Hindlimb muscle (tissue), 1 donor: ENCODE measurements around the gene GFOD2. TPM values are rescaled to one million over a fixed set of nuclear protein-coding genes. Genes with fewer than 3 reads are reported as not detected.
"Not testable (repeated sequence)": the region's sequence is repeated elsewhere in the genome, so short reads cannot be mapped to it uniquely, and the experiment has no call there.

Experiments
- DNase-seq: peaks from one replicate; pipeline ENCODE4 v3.0.0-alpha.2; 2013
- polyA plus RNA-seq: library from polyadenylated mRNA; unstranded; fragments of 120-200 nt; gene quantifications from one replicate; pipeline ENCODE4 v1.2.1, GENCODE V29; 2013; ENCODE audit not compliant: insufficient read length

GFOD2 gene
- polyA plus RNA-seq, 1 donor, result 15.8 TPM

GRCh38 chr16:67702130-67702529 is 17.0 kb downstream of the GFOD2 start:
- no peak for DNase-seq

GRCh38 chr16:67701420-67701819 is 17.7 kb downstream of the GFOD2 start:
- no peak for DNase-seq

- DNase-seq, result no peak
Measured at GRCh38 chr16:67699265-67699664, 19.9 kb downstream of the GFOD2 start.

GRCh38 chr16:67697422-67698185 is 21.5 kb downstream of the GFOD2 start:
- DNase-seq, result no peak

- DNase-seq, result no peak
Measured at GRCh38 chr16:67694611-67695010, 24.5 kb downstream of the GFOD2 start.

DNA sequence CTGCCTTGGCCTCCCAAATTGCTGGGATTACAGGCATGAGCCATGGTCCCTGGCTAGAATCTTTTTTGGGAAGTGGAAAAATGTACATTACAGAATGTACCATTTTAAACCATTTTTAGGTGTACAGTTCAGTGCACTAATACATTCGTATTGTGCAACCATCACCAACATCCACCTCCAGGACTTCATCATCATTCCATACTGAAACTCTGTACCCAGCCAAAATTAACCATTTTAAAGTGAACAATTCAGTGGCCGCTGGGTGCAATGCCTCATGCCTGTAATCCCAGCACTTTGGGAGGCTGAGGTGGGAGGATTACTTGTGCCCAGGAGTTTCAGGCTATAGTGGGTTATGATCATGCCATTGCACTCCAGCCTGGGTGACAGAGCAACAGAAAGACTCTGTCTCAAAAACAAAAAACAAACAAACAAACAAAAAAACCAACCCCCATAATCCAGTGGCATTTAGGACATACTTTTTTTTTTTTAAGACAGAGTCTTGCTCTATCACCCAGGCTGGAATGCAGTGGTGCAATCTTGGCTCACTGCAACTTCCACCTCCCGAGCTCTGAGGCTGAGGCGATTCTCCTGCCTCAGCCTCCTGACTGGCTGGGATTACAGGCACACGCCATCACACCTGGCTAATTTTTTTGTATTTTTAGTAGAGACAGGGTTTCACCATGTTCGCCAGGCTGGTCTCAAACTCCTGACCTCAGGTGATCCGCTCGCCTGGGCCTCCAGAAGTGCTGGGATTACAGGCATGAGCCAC is 25.4 kb downstream of the GFOD2 start:
- not testable (repeated sequence) for DNase-seq

DNA sequence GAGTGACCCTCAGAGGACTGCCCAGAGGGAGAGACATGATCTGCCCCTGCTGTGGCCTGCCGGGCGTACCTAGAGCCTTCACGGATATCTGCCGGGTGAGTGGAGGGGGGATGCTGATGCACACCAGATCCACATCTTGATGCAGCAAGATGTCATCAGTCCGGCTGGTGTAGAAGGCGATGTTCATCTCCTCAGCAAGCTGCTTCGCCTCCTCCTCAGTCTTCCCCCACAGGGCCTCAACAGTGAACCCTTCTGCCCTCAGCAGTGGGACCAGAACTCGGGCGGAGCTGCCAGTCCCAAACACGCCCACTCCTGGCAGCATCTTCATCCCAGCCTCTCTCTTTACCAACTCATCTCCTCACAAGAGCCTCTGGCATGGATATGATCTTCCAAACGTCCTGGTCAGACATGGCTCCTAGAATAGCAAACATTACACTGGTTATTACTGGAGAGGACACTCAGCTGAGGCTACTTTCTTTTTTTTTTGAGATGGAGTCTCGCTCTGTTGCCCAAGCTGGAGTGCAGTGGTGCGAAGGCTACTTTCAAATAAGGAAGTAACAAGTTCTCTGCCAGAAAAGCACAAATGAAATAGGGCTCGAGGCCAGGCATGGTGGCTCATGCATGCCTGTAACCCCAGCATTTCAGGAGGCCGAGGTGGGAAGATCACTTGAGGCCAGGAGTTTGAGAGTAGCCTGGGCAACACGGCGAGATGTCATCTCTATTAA is 33.6 kb downstream of the GFOD2 start:
- DNase-seq, result no peak

DNA sequence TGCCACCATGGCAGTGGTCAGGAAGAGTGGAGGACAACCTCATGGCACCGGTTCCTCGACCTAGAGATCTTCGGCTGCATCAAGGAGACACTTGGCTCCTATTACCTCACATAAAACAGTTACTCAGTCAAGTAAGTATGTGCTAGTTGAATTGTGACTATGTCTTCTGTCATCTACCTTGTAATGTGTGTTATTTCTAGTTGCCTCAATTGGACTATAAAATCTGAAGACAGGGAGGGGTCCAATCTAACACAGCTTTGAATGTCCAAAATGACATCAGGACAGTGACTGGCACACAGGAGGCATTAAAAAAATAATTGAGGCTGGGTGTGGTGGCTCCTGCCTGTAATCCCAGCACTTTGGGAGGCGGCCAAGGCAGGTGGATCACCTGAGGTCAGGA is 35.3 kb downstream of the GFOD2 start:
- DNase-seq, result no peak

GRCh38 chr16:67679935-67680897 is 38.9 kb downstream of the GFOD2 start:
- DNase-seq, result no peak

DNA sequence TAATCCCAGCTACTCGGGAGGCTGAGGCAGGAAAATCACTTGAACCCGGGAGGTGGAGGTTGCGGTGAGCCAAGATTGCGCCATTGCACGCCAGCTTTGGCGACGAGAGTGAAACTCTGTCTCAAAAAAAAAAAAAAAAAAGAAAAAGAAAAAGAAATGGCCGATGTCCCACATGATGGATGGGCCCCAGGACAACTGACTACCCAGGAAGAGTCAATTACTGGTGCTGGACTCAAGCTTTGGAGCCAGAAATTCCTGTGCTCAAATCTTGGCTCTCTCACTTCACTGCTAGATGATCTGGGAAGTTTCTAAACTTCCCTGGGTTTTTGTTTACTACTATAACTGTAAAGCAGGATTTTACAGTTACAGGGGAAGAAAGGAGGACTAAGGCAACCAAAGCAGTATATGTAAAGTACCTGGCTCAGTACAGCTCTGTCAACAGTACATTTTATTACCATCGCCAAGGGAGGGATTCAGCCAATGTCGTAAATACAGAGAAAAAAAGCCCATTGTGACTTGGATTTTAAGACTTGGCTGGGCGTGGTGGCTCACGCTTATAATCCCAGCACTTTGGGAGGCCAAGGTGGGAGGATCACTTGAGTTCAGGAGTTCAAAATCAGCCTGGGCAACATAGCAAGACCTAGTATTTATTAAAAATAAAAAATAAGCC is 40.6 kb downstream of the GFOD2 start:
- no peak for DNase-seq

DNA sequence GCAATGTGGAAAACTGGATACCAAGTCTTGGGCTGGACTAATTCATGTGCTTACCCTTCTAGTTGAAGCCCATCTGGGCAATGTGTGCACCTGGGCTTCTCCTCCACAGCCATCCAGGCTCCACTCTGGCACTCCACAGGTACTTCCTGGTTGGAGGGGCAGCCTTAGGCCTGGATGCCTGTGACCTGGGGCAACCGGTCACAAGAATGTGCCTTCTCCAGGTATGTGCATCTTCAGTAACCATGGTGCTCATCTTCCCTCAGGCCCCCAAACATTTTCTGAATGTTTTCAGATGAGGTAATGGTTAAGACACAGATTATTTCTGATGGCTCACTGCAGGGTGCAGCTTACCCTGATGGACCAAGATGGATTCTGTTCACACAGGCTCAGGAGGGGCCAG is 41.4 kb downstream of the GFOD2 start:
- DNase-seq, result no peak

- DNase-seq, result no peak
Measured at GRCh38 chr16:67676939-67677338, 42.2 kb downstream of the GFOD2 start.

DNA sequence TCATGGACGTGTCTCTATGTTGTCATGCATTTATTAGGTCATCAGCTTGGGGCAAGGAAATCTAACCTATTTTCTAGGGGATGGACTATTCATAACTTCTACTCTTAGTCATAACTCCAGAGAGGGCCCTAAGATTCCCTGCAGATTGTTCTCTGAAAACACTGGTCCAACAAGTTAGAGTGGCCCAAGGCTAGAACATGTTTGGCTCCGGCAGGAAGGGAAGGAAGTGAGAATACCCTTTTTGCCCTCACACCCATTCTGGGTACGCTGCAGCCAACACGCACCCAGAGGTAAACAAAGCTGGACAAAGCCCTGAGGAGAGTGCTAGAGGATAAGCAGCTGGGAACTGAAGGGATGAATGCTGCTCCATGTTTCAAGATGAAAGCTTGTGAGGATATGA is 42.6 kb downstream of the GFOD2 start:
- no peak for DNase-seq

DNA sequence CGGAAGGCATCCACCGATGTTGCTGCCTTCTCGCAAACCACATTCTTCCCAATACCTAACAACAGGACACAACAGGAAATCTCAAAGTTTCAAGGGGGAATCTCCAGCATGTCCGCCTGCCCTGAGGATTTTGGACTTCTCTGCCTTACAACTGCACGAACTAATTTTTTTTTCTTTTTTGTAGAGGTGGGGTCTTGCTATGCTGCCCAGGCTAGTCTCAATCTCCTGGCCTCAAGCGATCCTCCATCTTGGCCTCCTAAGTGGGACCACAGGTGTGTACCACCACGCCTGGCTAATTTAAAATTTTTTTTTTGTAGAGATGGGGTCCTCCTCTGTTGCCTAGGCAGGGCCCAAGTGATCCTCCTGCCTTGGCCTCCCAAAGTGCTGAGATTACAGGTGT is 43.1 kb downstream of the GFOD2 start:
- no peak for DNase-seq

- no peak for DNase-seq
Measured at GRCh38 chr16:67675579-67675935, 43.6 kb downstream of the GFOD2 start.

DNA sequence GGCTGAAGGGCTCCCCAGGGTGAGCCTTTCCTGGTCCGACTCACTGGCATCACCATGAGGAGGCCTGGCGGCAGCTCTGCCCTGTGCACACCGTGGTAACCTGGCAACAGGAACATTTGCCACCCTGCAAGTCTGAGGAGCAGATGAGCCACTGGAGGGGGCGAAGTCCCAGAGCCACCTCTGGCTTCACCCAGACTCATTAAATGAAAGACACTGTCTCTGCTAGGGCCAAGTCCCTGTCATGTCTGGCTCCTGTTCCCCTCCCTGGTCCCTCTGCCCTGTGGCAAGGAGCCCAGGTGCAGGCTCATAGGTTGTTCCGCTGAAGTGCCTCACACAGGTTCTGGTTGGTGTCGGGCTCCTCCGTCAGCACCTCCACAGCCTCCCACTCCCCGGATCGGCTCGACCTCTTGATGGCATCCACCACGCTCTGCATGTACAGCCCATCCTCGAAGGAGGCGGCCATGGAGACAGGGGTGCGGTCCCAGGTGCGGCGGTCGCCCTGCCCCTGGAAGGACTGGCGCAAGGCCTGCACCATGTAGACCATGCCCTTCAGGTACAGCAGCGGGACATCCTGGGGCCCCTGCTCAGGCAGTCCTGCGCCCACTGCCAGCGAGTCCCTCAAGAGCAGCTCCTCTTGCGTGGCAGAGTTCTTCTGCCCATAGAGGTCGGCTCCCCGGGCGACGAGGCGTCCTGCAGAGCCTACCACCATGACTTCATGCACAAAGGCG is 44.1 kb downstream of the GFOD2 start:
- no peak for DNase-seq

- DNase-seq, result no peak
Measured at GRCh38 chr16:67673712-67674580, 45.2 kb downstream of the GFOD2 start.

DNA sequence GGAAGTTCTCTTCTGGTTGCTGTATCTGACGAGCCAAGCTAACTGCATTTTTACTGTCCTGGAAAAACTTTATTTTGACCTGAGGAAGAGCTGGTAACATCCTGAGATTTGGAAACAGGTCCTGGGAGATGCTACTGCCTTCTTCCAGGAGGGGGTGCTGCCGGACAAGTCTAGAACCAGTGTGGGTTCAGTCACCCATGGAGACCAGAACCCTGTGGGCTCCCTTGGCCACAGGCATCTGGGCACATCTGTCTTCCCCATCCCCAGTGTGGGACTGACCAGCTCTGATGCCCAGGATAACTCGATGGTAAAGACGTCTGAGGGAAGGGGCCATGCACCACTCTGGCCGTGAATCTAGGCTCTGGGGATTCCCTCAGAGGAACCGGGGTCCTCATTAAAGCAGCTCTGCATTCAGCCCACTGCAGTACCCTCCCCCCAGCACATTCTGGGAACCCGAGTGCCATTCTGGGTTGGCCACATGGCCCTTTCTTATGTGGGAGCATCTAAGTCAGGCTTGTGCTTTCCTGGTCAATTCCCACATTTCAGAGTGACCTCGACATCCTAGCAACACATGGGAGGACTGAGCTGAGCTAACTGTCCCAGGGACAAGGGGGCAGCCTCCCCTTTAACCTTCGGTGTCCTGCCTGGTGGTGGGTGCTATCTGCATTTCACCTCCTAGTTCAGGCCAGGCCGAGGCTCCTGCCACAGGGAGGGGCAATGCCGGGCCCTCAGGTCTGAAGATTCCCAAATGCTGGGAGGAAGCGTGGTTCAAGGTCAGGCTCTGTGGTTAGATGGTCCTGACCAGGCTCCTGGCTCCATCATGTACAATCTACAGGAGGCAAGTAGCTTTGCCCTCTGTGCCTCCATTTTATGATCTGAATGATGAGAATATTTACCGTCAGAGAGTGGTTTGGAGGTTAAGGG is 46.1 kb downstream of the GFOD2 start:
- DNase-seq, result no peak

DNA sequence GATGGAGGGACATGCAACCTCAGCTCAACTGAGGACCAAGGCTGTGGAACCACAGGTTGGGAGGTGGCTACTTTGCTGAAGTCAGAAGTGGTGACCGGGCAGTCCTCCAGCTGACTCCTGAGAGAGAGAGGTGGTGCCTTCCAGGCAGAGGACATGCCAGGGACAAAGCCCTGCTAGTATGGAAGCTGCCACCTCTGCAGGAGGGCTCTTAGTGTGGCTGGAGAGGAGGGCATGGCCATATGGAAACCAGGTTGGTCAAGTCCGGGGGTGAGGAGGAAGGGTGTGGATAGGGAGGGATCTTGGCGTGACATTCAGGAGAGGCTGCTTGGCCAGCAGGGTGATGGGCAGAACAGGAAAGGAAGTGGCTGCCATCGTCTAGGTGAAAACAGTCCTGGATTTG is 46.8 kb downstream of the GFOD2 start:
- no peak for DNase-seq
